OCI-LY7 (cell line): Measurements from ENCODE around the gene RFX2. TPM values are rescaled to one million over a fixed set of nuclear protein-coding genes. Genes with fewer than 3 reads are reported as not detected.

Experiments used
- BruUV-seq: library from RNA; stranded (reverse); fragments of 400-500 nt; replicated peaks from 2 replicates; lab custom pipeline; 2021; lab: Mats Ljungman, UMichigan
- CTCF ChIA-PET: fragments of 300-600 bp; sonication (Branson Sonifier 250); formaldehyde crosslinking; loops from one replicate; lab custom pipeline; 2022; ENCODE audit warnings: antibody characterized with exemption; ENCODE audit not compliant: unreplicated experiment; lab: Charles Lee
- POLR2A ChIA-PET: fragments of 300-600 bp; sonication (Branson Sonifier 250); formaldehyde crosslinking; loops from one replicate; lab custom pipeline; 2022; ENCODE audit warnings: antibody characterized with exemption; lab: Charles Lee
- DNase-seq: peaks from one replicate; pipeline ENCODE4 v3.0.0-alpha.2; 2015; ENCODE audit warnings: low spot score
- H2AFZ ChIP-seq: fragments of 200-600 bp; sonication (generic), shearing (Covaris generic); 2 replicates; pipeline ENCODE4 v1.6.1; 2014; ENCODE audit warnings: mild to moderate bottlenecking, antibody characterized with exemption, low read length, moderate library complexity
- H3K27ac ChIP-seq: fragments of 200-600 bp; sonication (generic); 2 replicates; pipeline ENCODE4 v1.5.1; 2014; ENCODE audit warnings: mixed run types, low read depth, mild to moderate bottlenecking, moderate library complexity, low read length, inconsistent platforms; ENCODE audit not compliant: poor library complexity, severe bottlenecking
- H3K36me3 ChIP-seq: fragments of 200-600 bp; sonication (generic); 2 replicates; pipeline ENCODE4 v1.6.1; 2014; ENCODE audit warnings: mild to moderate bottlenecking, antibody characterized with exemption, low read length, moderate library complexity, mixed read lengths; ENCODE audit not compliant: insufficient read depth
- H3K4me1 ChIP-seq: fragments of 200-600 bp; sonication (generic); 2 replicates; pipeline ENCODE4 v1.5.1; 2014; ENCODE audit warnings: mild to moderate bottlenecking, low read length; ENCODE audit not compliant: insufficient read depth, poor library complexity, severe bottlenecking
- H3K4me2 ChIP-seq: fragments of 200-600 bp; sonication (generic); 2 replicates; pipeline ENCODE4 v1.6.1; 2014; ENCODE audit warnings: mild to moderate bottlenecking, low read length
- H3K4me3 ChIP-seq: fragments of 200-600 bp; sonication (generic); 2 replicates; pipeline ENCODE4 v1.5.1; 2014; ENCODE audit warnings: mild to moderate bottlenecking, low read depth, low read length; ENCODE audit not compliant: poor library complexity, severe bottlenecking
- H3K79me2 ChIP-seq: fragments of 200-600 bp; sonication (generic); 2 replicates; pipeline ENCODE4 v1.6.1; 2016; ENCODE audit warnings: low read depth, mild to moderate bottlenecking, low read length, moderate library complexity, mixed read lengths; ENCODE audit not compliant: insufficient read depth
- H3K9me2 ChIP-seq: fragments of 200-600 bp; sonication (generic); 2 replicates; pipeline ENCODE4 v1.6.1; 2016; ENCODE audit warnings: mild to moderate bottlenecking, low read length, mixed read lengths; ENCODE audit not compliant: insufficient read depth
- H3K9me3 ChIP-seq: fragments of 200-600 bp; sonication (generic); 2 replicates; pipeline ENCODE4 v1.6.1; 2014; ENCODE audit warnings: mild to moderate bottlenecking, mixed run types, low read length, mixed read lengths
- H4K20me1 ChIP-seq: fragments of 200-600 bp; sonication (generic); 2 replicates; pipeline ENCODE4 v1.6.1; 2014; ENCODE audit warnings: mild to moderate bottlenecking, antibody characterized with exemption, low read length, moderate library complexity, mixed read lengths; ENCODE audit not compliant: insufficient read depth
- EZH2phosphoT487 ChIP-seq: fragments of 200-600 bp; sonication (generic); IDR thresholded peaks from 2 replicates; pipeline ENCODE4 v1.6.1; 2018; ENCODE audit warnings: low read depth, borderline replicate concordance, mild to moderate bottlenecking, mixed run types, antibody characterized with exemption, low read length, moderate library complexity, mixed read lengths
- intact Hi-C: fragments of 100-400 bp; cut with micrococcal nuclease; formaldehyde crosslinking; loops from one replicate; pipeline ENCODE4 v1.10.0; 2022; ENCODE audit not compliant: unreplicated experiment
- total RNA-seq, 2 experiments: library from RNA; depleted of rRNA in 1 of 2; stranded (reverse); fragments of >200 nt in 1 of 2; shearing (Covaris generic) in 1 of 2; gene quantifications; 2 replicates each; pipeline ENCODE4 v1.2.3, GENCODE V29; 2014 to 2022
- TF ChIP-seq, protein P1 (sequence below): fragments of 200-600 bp; sonication (generic); conservative IDR thresholded peaks from 2 replicates; pipeline ENCODE4 v1.5.1; 2014; ENCODE audit warnings: mild to moderate bottlenecking, antibody characterized with exemption, low read length, moderate library complexity, mixed read lengths

The RFX2 gene
- total RNA-seq, 2 experiments from 2014 or later: 11.0 to 11.8 TPM

DNA sequence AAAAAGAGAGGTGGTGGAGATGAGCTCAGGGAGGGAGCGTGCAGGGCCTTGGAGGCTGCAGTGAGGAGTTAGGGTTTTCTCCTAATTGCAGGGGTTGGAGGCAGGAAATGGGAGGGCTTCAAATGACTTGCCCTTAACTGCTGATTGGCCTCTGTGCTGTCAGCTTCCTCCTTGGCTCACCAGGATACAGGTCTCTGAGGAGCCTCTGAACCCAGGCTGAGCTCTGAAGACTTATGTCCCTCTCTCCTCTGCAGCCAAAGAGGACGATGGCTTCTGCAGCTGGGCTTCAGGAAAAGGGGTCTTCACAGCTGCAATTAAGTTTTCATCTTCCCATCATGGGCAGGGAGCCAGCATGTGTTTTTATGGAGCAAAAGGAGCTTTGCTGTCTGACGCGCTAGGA lies 125.7 kb downstream of the RFX2 start:
- Histone ChIP-seq H3K4me1 (peaks cover 15% of the 10 kb centered on the region), H2AFZ (no peak overlapping the region), H3K9me3 (no peaks in the 10 kb centered on the region), H3K4me2 (no peak overlapping the region), H3K9me2 (no peaks in the 10 kb centered on the region), H3K27ac (no peak overlapping the region), H4K20me1 (peaks cover 7% of the 10 kb centered on the region; the same call in 1 of the 2 replicates), H3K4me3 (no peak overlapping the region), H3K36me3 (peaks cover 21% of the 10 kb centered on the region), H3K79me2 (peaks cover 12% of the 10 kb centered on the region)
- TF ChIP-seq, protein P1, sequence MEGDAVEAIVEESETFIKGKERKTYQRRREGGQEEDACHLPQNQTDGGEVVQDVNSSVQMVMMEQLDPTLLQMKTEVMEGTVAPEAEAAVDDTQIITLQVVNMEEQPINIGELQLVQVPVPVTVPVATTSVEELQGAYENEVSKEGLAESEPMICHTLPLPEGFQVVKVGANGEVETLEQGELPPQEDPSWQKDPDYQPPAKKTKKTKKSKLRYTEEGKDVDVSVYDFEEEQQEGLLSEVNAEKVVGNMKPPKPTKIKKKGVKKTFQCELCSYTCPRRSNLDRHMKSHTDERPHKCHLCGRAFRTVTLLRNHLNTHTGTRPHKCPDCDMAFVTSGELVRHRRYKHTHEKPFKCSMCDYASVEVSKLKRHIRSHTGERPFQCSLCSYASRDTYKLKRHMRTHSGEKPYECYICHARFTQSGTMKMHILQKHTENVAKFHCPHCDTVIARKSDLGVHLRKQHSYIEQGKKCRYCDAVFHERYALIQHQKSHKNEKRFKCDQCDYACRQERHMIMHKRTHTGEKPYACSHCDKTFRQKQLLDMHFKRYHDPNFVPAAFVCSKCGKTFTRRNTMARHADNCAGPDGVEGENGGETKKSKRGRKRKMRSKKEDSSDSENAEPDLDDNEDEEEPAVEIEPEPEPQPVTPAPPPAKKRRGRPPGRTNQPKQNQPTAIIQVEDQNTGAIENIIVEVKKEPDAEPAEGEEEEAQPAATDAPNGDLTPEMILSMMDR: no peak
- no peak for TF ChIP-seq EZH2phosphoT487
- ChIA-PET POLR2A (interaction anchor here (1.1 kb wide), 1 partner anchor 21 kb away, joined by 3 read pairs; no protein-coding TSS in a partner anchor), CTCF (interaction anchor here (0.9 kb wide), 1 partner anchor 38 kb away, joined by 3 read pairs; no protein-coding TSS in a partner anchor)
- no TSS peak for BruUV-seq
- intact Hi-C loops: no loop called here
- DNase-seq: peak; percentile 14

DNA sequence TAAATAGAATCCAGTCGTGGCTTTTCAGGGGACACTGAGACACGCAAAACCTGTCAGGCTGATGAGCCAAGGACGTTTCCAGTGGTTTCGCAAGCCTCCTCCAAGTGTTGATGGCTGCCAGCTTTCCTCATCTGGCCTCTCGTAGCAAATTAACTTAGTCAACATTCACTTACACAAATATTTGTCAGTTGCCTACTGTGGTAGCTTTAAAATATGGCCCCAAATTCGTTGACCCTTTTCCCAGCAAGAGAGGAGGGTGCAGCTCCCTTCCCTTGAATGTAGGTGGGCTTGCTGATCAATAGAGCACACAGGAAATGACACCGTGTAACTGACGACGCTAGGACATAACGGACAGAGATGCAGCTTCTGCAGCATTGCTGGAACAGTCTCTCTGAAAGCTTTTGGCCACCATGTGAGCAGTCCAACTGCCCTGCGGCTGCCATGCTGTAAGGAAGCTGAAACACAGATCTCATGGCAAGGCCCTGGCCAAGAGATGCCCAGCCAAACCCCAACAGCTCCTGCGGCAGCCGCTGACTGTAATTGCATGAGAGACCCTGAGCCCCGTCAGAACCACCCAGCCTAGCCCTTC lies 126.8 kb downstream of the RFX2 start:
- TF ChIP-seq, protein P1: no peak
- no peak for TF ChIP-seq EZH2phosphoT487
- Histone ChIP-seq H2AFZ (no peak overlapping the region), H3K36me3 (peaks cover 22% of the 10 kb centered on the region), H3K9me3 (no peaks in the 10 kb centered on the region), H3K4me3 (no peak overlapping the region), H4K20me1 (peaks cover 8% of the 10 kb centered on the region; the same call in 1 of the 2 replicates), H3K9me2 (no peaks in the 10 kb centered on the region), H3K4me1 (peaks cover 18% of the 10 kb centered on the region), H3K4me2 (no peak overlapping the region), H3K27ac (no peak overlapping the region), H3K79me2 (peaks cover 23% of the 10 kb centered on the region)
- CTCF ChIA-PET: no interaction called here
- intact Hi-C loops: no loop called here
- POLR2A ChIA-PET: interaction anchor here (0.6 kb wide), 1 partner anchor 415 kb away, joined by 3 read pairs; no protein-coding TSS in a partner anchor
- DNase-seq: no peak
- BruUV-seq: no TSS peak
